ENCODE results near the gene CCDC28A. TPM values are rescaled to one million over a fixed set of nuclear protein-coding genes. Genes with fewer than 3 reads are reported as not detected.

The CCDC28A gene
- total RNA-seq, 1 experiment from 2014 or later, result 12.0 TPM

GRCh38 chr6:138803331-138803730, 29.8 kb downstream of the CCDC28A start:
- no peaks in the 10 kb centered on the region for H3K27me3 ChIP-seq (ENCODE audit: insufficient read depth, low read length)
- H3K9me3 ChIP-seq (ENCODE audit: control insufficient read depth in 1 of 2, insufficient read depth in 1 of 2, low read depth in 1 of 2, low read length in 2 of 2), result no peaks in the 10 kb centered on the region
- TF ChIP-seq EZH2phosphoT487 (IDR thresholded peaks at IDR 0.05; ENCODE audit: borderline replicate concordance) (no peak), POLR2AphosphoS5 (IDR thresholded peaks at IDR 0.05; ENCODE audit: low read depth, low read length) (no peak), CBX3 (IDR thresholded peaks at IDR 0.05; ENCODE audit: low read depth) (no peak), SP1 (IDR thresholded peaks at IDR 0.05; ENCODE audit: low read depth) (no peak), YY1 (IDR thresholded peaks at IDR 0.05; ENCODE audit: extremely low read depth, insufficient replicate concordance, low read depth, low read length) (no peak), SRF (IDR thresholded peaks at IDR 0.05; ENCODE audit: low read depth) (no peak), ZNF274 (IDR thresholded peaks at IDR 0.05; ENCODE audit: low read depth, low read length) (no peak), FOSL1 (IDR thresholded peaks at IDR 0.05; ENCODE audit: low read depth) (no peak), ZBTB33 (IDR thresholded peaks at IDR 0.05; ENCODE audit: extremely low read depth, insufficient replicate concordance, low read length) (no peak), EZH2 (IDR thresholded peaks at IDR 0.05) (no peak), RAD21 (IDR thresholded peaks at IDR 0.05; ENCODE audit: low read depth) (no peak), TCF7L2 (IDR thresholded peaks at IDR 0.05; ENCODE audit: borderline replicate concordance, extremely low read depth, insufficient read depth, insufficient read length) (no peak), JUND (IDR thresholded peaks at IDR 0.05) (no peak), SIN3A (IDR thresholded peaks at IDR 0.05; ENCODE audit: low read depth) (no peak), POLR2A (IDR thresholded peaks at IDR 0.05; ENCODE audit: borderline replicate concordance, extremely low read depth, insufficient read depth, insufficient read length) (no peak)
- TF ChIP-seq, protein P1, sequence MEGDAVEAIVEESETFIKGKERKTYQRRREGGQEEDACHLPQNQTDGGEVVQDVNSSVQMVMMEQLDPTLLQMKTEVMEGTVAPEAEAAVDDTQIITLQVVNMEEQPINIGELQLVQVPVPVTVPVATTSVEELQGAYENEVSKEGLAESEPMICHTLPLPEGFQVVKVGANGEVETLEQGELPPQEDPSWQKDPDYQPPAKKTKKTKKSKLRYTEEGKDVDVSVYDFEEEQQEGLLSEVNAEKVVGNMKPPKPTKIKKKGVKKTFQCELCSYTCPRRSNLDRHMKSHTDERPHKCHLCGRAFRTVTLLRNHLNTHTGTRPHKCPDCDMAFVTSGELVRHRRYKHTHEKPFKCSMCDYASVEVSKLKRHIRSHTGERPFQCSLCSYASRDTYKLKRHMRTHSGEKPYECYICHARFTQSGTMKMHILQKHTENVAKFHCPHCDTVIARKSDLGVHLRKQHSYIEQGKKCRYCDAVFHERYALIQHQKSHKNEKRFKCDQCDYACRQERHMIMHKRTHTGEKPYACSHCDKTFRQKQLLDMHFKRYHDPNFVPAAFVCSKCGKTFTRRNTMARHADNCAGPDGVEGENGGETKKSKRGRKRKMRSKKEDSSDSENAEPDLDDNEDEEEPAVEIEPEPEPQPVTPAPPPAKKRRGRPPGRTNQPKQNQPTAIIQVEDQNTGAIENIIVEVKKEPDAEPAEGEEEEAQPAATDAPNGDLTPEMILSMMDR (IDR thresholded peaks at IDR 0.05 in 2 of 3, conservative IDR thresholded peaks at IDR 0.05 in 1 of 3; ENCODE audit: borderline replicate concordance in 1 of 3, insufficient read depth in 1 of 3, low read depth in 2 of 3, low read length in 2 of 3), result no peak
- TF ChIP-seq, protein P2, sequence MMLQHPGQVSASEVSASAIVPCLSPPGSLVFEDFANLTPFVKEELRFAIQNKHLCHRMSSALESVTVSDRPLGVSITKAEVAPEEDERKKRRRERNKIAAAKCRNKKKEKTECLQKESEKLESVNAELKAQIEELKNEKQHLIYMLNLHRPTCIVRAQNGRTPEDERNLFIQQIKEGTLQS (IDR thresholded peaks at IDR 0.05), result no peak
- ATAC-seq, result no peak
- H3K9me2 ChIP-seq (ENCODE audit: insufficient read depth), result no peaks in the 10 kb centered on the region
- CTCF ChIA-PET, result interaction anchor here (0.6 kb wide), 1 partner anchor 13 kb away, joined by 3 read pairs; no protein-coding TSS in a partner anchor
- H4K20me1 ChIP-seq (ENCODE audit: insufficient read depth), result no peaks in the 10 kb centered on the region
- no peak overlapping the region for H3K9ac ChIP-seq (ENCODE audit: low read length)
- RAD21 ChIA-PET (ENCODE audit: low non-redundant PET in 1 of 2, low total read pairs in 2 of 2, uncharacterized antibody in 2 of 2, unreplicated experiment in 2 of 2), result no interaction called here
- no peak overlapping the region for H3K4me2 ChIP-seq (ENCODE audit: low read length)
- no peak overlapping the region for H2AFZ ChIP-seq (ENCODE audit: low read depth, low read length, poor library complexity, severe bottlenecking)
- POLR2A ChIA-PET, result no interaction called here
- intact Hi-C loops (cut with micrococcal nuclease), result no loop called here
- no peak overlapping the region for H3K4me3 ChIP-seq (replicated peaks in 1 of 2; ENCODE audit: low read depth in 1 of 2, low read length in 2 of 2)
- H3K27ac ChIP-seq (ENCODE audit: low read depth, low read length), result no peak overlapping the region
- peaks cover 0 to 4% of the 10 kb centered on the region in 2 experiments; a peak in 1 of 4 replicates for H3K4me1 ChIP-seq (ENCODE audit: control insufficient read depth in 1 of 2, insufficient read depth in 2 of 2, low read length in 2 of 2)
- no TSS peak for BruUV-seq (replicated peaks)
- H3K79me2 ChIP-seq (ENCODE audit: insufficient read depth, low read length), result no peaks in the 10 kb centered on the region
- no peaks in the 10 kb centered on the region for H3K36me3 ChIP-seq (ENCODE audit: control insufficient read depth in 1 of 2, insufficient read depth in 2 of 2, low read length in 2 of 2)
- no peak for DNase-seq (ENCODE audit: low read depth, low spot score)

Measured in HCT116 (cell line).